Lung (tissue), 5 donors: Measurements from ENCODE around the gene MRPL47. TPM values are rescaled to one million over a fixed set of nuclear protein-coding genes. Genes with fewer than 3 reads are reported as not detected.

Experiments
- polyA plus RNA-seq, 2 donors: library from polyadenylated mRNA; stranded (reverse); fragments of 200-250 nt; gene quantifications; one replicate each; pipeline ENCODE4 v1.2.1, GENCODE V29; 2013
- small RNA-seq: library from RNA; depleted of rRNA; stranded (forward); fragments of <200 nt; gene quantifications from one replicate; pipeline ENCODE3, GENCODE V24; 2014; ENCODE audit warnings: low replicate concordance
- total RNA-seq, 2 donors: library from RNA; depleted of rRNA in 1 of 2; stranded (reverse); fragments of >200 nt in 1 of 2; gene quantifications; one replicate each; pipeline ENCODE4 v1.2.1, GENCODE V29; 2014 to 2021
- donor health status: Bipolar disorder and iron deficiency.
- donor health status: healthy.
- donor health status: DM: yes; HTN: yes; CAD: no.

The MRPL47 gene
- total and polyA plus RNA-seq, 4 donors, result 24.3 to 92.8 (median 28.8) TPM

Small RNA genes lying within 50 kb of the gene (small RNA-seq; reads per million reads assigned to genes)
- gene AC090425.1, result not detected
- not detected for gene RF01210

Other genes starting within 250 kb of the MRPL47 start
- gene GNB4, start 153.2 kb downstream of the MRPL47 start, total RNA-seq, result 10 to 100 TPM; 33.7 to 56.2 TPM
- 10 to 100 TPM in 1 of 2 donors, 1 to 10 TPM in 1; 6.3 to 17.9 TPM for gene GNB4, start 153.2 kb downstream of the MRPL47 start, polyA plus RNA-seq
- gene ACTL6A, start 41.7 kb downstream of the MRPL47 start, total RNA-seq, result 10 to 100 TPM; 35.5 to 61.2 TPM
- gene ACTL6A, start 41.7 kb downstream of the MRPL47 start, polyA plus RNA-seq, result 10 to 100 TPM; 32.3 to 66.0 TPM
- gene NDUFB5, start 156 bp upstream of the MRPL47 start, total RNA-seq, result 100 to 1,000 TPM in 1 of 2 donors, 10 to 100 TPM in 1; 72.1 to 149 TPM
- 10 to 100 TPM; 44.8 to 74.3 TPM for gene NDUFB5, start 156 bp upstream of the MRPL47 start, polyA plus RNA-seq
- gene USP13, start 48.4 kb upstream of the MRPL47 start, total RNA-seq, result 10 to 100 TPM; 14.9 to 25.2 TPM
- gene USP13, start 48.4 kb upstream of the MRPL47 start, polyA plus RNA-seq, result 1 to 10 TPM; 4.3 to 5.9 TPM